HG03432 (cell line): ENCODE data around the gene NPAS3.

ENCODE experiments used
- ATAC-seq: cut with Tn5 transposase; IDR thresholded peaks from one replicate; pipeline ENCODE4 v1.9.1; 2021; ENCODE audit warnings: mild to moderate bottlenecking, moderate library complexity; ENCODE audit not compliant: unreplicated experiment

The NPAS3 gene

DNA sequence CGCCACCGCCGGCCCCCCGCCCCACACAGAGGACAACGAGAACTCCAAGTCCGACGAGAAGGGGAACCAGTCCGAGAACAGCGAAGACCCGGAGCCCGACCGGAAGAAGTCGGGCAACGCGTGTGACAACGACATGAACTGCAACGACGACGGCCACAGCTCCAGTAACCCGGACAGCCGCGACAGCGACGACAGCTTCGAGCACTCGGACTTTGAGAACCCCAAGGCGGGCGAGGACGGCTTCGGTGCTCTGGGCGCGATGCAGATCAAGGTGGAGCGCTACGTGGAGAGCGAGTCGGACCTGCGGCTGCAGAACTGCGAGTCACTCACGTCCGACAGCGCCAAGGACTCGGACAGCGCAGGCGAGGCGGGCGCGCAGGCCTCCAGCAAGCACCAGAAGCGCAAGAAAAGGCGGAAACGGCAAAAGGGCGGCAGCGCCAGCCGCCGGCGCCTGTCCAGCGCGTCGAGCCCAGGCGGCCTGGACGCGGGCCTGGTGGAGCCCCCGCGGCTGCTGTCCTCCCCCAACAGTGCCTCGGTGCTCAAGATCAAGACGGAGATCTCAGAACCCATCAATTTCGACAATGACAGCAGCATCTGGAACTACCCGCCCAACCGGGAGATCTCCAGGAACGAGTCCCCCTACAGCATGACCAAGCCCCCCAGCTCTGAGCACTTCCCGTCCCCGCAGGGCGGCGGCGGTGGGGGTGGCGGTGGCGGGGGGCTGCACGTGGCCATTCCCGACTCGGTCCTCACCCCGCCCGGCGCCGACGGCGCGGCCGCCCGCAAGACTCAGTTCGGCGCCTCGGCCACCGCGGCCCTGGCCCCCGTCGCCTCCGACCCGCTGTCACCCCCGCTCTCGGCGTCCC is 861.3 kb downstream of the NPAS3 start:
- no peak for ATAC-seq

DNA sequence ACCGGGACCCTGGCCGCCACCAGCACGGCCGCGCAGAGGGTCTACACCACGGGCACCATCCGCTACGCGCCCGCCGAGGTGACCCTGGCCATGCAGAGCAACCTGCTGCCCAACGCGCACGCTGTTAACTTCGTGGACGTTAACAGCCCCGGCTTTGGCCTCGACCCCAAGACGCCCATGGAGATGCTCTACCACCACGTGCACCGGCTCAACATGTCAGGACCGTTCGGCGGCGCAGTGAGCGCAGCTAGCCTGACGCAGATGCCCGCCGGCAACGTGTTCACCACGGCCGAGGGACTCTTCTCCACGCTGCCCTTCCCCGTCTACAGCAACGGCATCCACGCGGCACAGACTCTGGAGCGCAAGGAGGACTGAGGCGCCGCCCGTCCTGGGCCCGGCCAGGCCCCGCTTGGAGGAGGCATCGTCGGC is 862.1 kb downstream of the NPAS3 start:
- no peak for ATAC-seq

DNA sequence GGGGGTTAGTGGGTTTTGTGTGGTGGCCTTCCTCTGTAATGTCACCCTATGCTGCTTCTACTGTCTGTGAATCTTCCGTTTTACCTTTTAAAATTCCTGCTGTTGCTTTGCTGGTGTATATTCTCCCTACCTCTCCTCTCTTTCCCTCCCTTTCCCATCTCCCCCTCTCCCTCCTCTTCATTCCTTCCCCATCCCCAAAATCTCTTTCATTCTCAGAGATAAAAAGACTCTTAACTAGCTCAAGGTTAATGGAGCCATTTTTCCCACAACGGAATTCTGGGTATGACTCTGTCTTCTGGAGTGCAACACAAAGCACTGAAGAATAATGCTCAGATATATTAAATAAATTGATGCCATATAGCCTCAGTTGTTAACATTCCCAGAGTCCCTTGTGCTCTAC is 864.1 kb downstream of the NPAS3 start:
- no peak for ATAC-seq

DNA sequence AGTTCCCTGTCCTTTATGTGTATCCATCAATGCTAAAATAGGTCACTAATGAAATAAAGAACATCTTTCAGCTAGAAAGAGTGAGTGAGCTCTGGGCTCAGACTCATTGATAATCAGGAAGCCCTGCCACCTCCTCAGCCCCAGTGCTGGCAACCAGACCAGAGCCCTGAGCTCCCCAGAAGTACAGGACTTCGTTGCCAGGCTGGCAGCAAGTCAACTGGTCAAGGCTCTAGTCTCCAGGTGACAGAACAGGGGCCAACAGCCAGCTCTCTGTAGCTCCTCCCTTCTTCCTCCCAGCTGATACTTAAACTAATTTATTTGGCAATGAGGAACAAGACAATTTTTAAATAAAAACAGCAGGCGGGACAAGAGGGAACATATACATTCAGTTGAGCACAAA is 866.9 kb downstream of the NPAS3 start:
- ATAC-seq = no peak

DNA sequence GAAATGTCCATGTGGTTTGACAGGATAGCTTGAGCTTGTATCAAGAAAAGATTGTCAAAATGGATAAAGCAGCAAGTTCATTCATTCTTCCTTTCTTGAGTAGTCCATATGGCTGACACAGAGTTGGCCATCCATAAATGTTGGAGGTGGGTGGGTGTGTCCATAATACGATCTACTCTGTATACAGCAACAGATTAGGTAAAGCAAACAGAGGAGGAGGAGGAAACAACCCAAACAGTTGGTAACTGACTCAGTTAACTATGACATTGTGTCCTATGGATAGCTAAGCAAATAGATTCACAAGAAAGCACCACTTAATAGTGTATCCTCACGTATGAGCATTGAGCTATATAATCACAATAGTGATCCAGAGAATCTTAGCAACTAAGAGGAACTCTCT is 868.2 kb downstream of the NPAS3 start:
- ATAC-seq = no peak

DNA sequence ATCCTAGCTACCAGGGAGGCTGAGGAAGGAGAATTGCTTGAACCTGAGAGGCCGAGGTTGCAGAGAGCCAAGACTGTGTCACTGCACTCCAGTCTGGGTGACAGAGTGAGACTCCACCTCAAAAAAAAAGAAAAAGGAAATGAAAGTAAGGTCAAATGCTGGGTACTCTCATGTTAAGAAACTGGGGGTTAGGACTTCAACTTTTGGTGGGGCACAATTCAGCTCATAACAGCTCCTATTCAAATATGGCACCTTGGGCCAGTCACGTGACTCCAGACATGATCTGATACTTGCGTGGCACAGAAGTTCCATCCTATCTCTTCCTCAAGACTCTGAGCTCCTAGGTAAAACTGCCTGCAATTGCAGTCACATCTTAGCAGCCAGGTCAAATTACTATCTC is 869.5 kb downstream of the NPAS3 start:
- no peak for ATAC-seq

DNA sequence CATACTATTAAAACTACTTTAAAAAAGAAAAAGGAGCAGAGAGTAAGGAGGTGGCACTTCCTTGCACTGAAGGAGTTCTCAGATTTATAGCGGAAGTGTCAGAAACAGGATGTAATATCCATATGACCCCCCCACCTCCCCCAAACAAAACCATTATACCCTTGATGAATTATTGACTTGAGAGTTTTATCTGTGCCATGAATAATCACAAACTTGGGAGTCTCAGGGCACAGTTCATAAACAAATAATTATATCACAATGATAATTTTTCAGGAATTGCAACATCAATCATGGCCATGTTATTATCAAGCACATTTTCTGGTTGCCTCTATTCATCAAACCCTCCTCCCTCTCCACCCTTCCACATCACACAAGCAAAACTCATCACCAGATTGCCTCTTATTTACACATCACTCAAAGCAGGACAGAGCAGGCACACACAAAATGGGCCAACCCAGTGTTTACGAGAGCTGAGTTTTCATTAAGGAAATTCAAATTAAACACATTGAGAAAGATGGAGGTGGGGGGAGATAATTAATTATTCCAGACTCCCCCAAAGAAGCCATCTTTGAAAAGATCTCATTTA is 870.8 kb downstream of the NPAS3 start:
- no peak for ATAC-seq

DNA sequence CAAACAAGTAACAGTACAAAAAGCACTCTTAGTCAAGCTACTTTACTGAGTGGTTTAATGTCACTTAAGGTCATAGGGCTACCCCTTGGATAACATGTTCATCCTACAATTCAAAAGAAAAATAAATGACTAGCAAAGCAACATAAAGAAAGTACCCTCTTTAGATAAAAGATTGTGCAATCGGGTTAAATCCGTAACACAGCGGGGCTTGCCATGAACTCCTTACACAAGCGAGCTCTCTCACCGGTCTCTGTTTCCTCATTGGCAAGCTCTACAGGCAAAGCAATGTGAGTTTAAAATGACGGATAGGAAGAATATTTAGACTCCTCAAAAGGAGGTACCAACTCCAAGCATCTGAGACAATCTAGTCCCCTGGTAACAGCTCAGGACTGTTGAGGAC is 871.6 kb downstream of the NPAS3 start:
- no peak for ATAC-seq

DNA sequence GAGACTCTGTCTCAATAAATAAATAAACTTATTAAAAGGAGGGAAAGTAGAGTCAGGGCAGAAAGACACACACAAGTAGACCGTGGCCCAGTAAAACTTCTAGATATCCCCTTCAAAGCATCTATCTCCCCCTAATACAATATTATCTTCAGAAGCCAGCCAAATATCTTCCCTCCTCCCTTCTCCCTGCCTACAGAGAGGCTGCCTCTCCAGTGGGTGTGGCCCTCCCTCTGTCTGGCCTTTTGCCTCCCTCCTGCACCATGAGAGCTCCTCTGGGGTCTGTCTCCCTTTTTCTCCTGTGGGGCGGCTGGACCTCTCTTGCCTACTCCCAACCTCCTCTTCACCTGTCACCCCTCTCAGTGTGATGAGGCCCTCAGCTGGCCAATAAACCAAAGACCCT is 873.0 kb downstream of the NPAS3 start:
- no peak for ATAC-seq

DNA sequence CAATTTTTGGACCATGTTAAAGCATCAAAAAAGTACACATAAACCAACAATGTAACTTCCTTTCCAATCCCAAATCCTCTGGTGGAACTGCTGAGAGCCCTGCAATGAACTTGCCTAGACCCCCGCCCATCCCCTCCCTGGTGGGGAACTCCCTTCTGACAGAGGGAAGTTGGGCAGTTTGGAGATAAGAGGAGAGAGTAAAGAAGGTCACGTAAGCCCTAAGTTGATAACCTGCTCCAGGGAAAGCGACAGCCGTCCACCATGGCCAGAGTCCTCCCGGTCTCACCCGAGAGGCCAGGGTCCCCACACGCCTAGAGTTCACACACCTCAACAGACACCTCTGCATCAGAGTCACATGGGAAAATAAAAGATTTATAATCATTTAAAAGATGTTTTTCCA is 873.5 kb downstream of the NPAS3 start:
- no peak for ATAC-seq

DNA sequence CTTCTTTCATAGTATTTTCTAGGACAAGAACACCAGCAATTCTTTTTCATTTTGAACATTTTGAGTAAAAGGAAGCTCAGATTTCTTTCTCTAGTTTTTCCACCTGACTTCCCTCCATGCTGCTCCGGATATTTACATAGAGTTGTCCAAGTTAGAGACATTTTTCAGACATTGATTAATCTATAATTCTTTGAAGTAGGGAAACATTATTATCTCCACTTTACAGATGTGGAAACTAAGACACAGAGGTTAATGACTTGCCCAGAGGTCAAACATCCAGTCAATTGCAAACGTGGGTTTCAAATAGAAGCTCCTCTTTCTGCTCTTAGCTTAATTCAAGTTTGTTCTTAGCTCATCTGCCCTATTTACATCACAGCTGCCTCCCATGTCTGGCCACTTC is 873.9 kb downstream of the NPAS3 start:
- ATAC-seq = no peak

DNA sequence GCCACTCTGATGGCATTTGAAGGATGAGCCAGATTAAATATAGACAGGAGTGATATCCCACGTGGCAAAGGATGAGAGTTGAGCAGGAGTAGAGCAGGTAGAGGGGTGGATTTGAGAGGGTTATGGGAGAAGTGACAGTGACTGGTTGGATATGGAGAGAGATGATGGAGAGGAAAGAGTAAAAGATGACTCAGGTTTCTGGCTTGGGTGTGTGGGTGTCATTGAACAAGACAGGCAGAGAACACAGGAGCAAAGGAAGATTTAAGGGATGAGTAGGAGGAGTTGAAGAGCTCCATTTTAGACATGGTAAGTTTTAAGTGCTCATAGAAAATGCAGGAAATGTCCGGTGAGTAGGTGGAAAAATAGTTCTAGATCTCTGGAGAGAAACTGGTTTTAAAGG is 875.3 kb downstream of the NPAS3 start:
- no peak for ATAC-seq

DNA sequence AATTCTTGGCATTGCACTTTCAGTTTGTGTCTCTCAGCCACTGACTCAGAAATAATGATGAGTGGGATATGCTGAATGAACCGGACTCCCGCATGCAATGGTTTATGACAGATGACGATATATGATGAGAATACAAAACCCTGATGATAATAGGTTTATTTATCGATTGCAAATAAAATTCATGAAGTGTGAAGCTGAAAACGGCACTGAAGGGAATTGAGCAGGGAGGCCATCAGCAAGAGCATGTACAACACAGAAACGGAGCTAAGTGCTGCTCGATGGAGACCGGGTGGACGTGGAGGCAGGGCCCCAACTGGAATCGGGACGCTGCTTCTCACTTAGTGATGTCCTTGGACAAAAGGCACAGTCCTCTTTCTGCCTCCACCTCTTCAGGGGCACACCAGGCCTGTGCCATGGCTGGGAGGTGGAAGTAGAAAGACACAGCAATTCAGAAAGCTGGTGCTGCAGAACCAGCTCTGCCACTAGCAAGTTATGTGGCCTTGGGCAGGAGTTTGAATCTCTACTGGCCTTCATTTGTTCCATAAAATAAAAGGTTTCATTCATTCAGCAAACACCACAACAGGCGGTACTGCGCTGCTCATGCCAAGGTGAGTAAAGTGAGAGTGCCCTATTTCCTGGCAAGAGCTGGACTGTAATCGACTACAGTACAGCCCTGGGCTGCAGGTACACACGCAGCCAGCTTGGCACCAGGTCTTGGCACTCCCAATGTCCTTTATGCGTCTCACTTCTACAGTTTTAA is 895.2 kb downstream of the NPAS3 start:
- ATAC-seq = no peak

DNA sequence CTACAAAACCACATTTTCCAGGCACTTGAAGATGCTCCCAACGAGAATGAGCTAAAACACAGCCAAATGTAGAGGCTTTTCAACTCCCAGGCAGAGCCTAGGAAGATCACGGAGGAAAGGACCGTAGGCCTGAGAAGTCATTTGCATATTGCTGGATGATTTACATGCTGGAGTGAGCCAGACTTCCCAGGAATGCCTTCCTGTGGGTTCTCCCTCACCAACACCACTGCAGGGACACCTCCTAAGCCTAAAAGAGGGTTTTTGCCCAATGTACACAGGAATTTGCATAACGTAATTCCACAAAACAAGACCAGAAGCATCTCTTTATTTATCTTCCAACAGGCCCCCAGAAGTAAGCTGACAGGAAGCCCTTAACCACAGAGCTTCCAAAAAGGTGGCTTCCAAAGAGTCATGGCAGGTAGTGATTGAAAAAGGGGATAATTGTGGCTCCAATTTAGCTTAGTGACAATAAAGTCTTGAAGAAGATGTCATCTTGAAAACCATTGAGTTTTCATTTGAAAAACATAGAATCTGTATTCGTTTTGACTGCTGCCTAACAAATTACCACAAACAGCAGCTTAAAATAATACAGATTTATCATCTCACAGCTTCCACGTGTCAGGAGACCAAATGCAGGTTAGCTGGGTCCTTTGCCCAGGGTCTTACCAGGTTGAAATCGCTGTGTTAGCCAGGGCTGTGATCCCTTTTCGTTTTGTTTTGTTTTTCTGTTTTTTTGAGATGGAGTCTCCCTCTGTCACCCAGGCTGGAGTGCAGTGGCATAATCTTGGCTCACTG is 896.0 kb downstream of the NPAS3 start:
- ATAC-seq = peak; percentile 46

DNA sequence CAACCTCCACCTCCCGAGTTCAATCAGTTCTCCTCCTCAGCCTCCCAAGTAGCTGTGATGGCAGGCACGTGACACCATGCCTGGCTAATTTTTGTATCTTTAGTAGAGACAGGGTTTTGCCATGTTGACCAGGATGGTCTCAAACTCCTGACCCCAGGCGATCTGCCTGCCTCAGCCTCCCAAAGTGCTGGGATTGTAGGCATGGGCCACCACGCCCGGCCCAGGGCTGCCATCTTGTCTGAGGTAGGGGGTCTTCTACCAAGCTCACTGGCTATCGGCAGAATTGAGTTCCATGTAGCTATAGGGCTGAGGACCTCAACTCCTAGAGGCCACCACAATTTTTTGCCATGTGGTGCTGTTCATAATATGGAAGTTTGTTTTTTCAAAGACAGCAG is 896.6 kb downstream of the NPAS3 start:
- no peak for ATAC-seq

DNA sequence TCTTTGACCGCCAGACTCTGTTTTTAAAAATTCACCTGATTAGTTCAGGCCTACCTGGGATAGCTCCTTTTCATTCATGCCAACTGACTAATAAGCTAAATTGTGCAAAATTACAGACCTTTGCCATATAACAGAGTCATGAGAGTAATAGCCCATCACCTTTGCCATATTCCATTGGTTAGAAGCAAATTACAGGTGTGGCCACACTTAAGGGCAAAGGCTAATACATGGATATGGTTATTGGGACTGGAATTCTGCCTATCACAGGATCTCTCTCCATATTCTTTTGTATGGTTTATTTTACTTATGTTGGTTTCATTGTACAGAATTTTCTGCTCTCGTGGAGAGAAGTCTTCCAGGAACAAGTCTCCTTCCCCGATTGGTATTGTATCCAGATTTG is 897.0 kb downstream of the NPAS3 start:
- ATAC-seq = no peak

DNA sequence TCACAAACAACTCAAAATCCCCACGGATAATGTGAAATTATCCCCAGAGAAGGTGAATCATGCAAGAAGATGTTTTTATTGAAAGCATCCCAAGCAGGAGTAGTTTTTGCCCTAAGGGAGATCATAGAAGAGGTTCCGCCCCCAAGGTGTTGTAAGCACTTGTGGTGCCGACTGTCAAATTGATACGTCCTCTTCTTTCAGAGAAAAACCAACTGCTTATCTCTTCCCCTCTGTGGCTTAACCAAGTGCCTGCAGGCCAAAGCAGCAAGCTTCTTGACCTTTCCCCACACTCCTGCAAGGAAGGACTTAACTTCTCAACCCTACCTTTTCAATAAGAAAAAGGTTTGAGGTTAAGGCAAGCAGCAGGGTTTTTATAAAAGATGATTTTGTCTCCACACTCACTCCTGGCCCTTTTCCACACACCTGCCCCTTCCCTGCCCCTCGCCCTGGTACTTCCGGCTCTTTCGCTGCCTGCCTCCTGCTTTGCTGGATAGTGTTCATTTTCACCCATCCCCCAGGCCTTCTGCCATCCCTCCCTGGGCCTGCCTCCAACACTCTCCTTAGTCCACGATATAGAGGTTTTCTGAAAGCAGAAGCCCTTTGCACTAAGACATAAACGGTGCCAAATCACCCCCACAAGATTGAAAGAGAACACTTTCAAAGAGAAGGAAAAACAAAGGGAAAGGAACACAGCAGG is 897.7 kb downstream of the NPAS3 start:
- ATAC-seq = no peak

DNA sequence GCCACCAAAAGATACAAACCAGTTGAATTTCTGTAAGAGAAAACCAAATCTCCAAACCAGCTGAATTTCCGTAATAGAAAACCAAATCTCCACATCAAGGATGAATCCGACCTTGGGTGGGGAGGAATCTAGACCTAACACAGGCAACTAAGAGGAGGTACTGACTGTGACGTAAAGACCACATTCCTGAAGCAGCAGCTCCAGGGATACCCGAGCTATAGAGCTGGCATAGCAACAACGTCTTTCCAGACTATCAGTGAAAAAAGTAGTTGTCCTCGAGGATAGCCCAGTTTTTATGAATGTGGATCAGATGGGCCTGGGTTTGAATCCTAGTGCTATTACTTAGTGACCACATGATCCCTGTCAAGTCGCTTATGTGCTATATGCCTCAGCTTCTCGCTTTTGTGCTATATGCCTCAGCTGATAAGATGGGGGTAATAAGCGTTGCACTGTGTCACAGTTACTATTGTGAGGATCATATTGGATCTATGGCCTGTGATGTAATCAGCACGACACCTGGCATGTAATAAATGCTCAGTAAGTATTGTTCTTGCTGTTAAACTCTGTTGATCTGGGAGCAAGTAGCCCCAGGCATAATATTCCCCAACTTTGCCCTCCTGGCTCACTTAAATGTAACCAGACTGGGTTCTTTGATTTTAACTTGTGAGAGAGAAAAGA is 898.4 kb downstream of the NPAS3 start:
- no peak for ATAC-seq

DNA sequence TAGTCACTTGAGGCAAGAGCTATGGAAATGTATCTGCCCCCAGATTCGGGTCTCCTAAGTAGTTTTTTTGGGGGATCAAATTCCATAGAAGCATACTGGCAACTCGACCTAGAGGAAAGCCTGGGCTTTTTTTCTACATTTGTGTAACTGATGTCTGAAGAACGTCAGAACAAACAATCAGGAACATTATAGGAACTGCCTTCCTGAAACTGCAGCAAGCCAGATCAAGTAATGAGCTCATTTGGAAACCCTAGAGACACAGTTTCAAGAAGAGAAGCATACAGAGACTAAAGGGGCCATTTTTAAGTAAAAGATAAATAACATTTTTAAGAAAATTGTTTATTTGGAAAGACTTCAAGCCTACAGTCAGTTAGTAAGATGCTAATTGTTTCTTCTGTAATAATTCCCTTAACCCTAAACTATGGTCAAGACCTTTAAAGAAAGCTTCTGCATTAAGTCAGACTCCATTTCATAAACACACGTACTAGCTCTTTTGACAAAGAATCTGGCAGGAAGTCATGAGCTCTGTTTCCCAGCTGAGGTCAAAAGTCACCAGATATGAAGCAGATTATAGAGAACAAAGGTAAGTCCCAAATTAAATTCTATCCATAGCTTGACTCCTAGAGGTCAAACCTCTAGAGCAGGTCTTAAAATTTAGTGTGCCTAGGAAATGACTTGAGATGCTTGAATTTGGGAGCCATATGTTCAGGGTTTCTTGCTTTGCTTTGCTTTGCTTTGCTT is 899.4 kb downstream of the NPAS3 start:
- no peak for ATAC-seq
